NT2/D1 (cell line): Measurements from ENCODE around the gene SIX4.

Experiments
- DNase-seq: peaks from one replicate; pipeline ENCODE4 v3.0.0-alpha.2; 2011; ENCODE audit warnings: low read depth, low spot score
- H3K27me3 ChIP-seq: 2 replicates; pipeline ENCODE4 v1.6.0; 2011; ENCODE audit warnings: mild to moderate bottlenecking; ENCODE audit not compliant: insufficient read length, insufficient read depth
- H3K36me3 ChIP-seq: 2 replicates; pipeline ENCODE4 v1.6.1; 2011; ENCODE audit warnings: mild to moderate bottlenecking, low read length, mixed read lengths; ENCODE audit not compliant: insufficient read depth, insufficient read length
- H3K4me1 ChIP-seq: 2 replicates; pipeline ENCODE4 v1.5.1; 2011; ENCODE audit not compliant: insufficient read depth, insufficient read length
- H3K4me3 ChIP-seq: 2 replicates; pipeline ENCODE4 v1.5.1; 2011; ENCODE audit warnings: low read depth; ENCODE audit not compliant: insufficient read length
- H3K9ac ChIP-seq: 2 replicates; pipeline ENCODE4 v1.6.0; 2011; ENCODE audit warnings: low read depth; ENCODE audit not compliant: insufficient read length
- H3K9me3 ChIP-seq: 2 replicates; pipeline ENCODE4 v1.5.1; 2011; ENCODE audit warnings: mild to moderate bottlenecking, low read length; ENCODE audit not compliant: insufficient read depth
- SUZ12 ChIP-seq: IDR thresholded peaks from 2 replicates; pipeline ENCODE4 v1.6.1; 2011; ENCODE audit not compliant: insufficient read length, insufficient read depth; ENCODE audit errors: extremely low read depth
- YY1 ChIP-seq: IDR thresholded peaks from 2 replicates; pipeline ENCODE4 v1.6.1; 2011; ENCODE audit not compliant: insufficient read length, insufficient read depth
- ZNF274 ChIP-seq: IDR thresholded peaks from 2 replicates; pipeline ENCODE4 v1.6.1; 2011; ENCODE audit warnings: mild to moderate bottlenecking, low read depth, low read length

SIX4 gene

GRCh38 chr14:60700598-60700997 lies 23.6 kb downstream of the SIX4 start:
- Histone ChIP-seq H3K9ac (no peak overlapping the region), H3K4me1 (no peaks in the 10 kb centered on the region), H3K27me3 (no peaks in the 10 kb centered on the region), H3K9me3 (peaks cover 13% of the 10 kb centered on the region; the same call in 1 of the 2 replicates), H3K36me3 (no peaks in the 10 kb centered on the region), H3K4me3 (no peak overlapping the region)
- DNase-seq = no peak
- no peak for TF ChIP-seq YY1
- TF ChIP-seq SUZ12 = no peak
- no peak for TF ChIP-seq ZNF274

- DNase-seq = no peak
- no peaks in the 10 kb centered on the region for H3K4me1 ChIP-seq
- H3K9ac ChIP-seq = no peak overlapping the region
- TF ChIP-seq YY1 = no peak
- no peak for TF ChIP-seq ZNF274
- no peak for TF ChIP-seq SUZ12
- H3K27me3 ChIP-seq = no peaks in the 10 kb centered on the region
- H3K4me3 ChIP-seq = no peak overlapping the region
- peaks cover 7% of the 10 kb centered on the region; the same call in 1 of the 2 replicates for H3K9me3 ChIP-seq
- no peaks in the 10 kb centered on the region for H3K36me3 ChIP-seq
Observed at GRCh38 chr14:60695327-60695726, 28.8 kb downstream of the SIX4 start.

GRCh38 chr14:60691383-60692113 lies 32.6 kb downstream of the SIX4 start:
- H3K4me1 ChIP-seq = no peaks in the 10 kb centered on the region
- TF ChIP-seq ZNF274 (no peak), YY1 (no peak), SUZ12 (no peak)
- no peak overlapping the region for H3K4me3 ChIP-seq
- H3K9ac ChIP-seq = no peak overlapping the region
- no peaks in the 10 kb centered on the region for H3K36me3 ChIP-seq
- no peaks in the 10 kb centered on the region for H3K9me3 ChIP-seq
- no peak for DNase-seq
- H3K27me3 ChIP-seq = no peaks in the 10 kb centered on the region

- Histone ChIP-seq H3K9ac (no peak overlapping the region), H3K27me3 (no peaks in the 10 kb centered on the region), H3K4me3 (no peak overlapping the region), H3K4me1 (no peaks in the 10 kb centered on the region), H3K36me3 (no peaks in the 10 kb centered on the region), H3K9me3 (no peaks in the 10 kb centered on the region)
- TF ChIP-seq SUZ12 (no peak), YY1 (no peak), ZNF274 (no peak)
- DNase-seq = no peak
Observed at GRCh38 chr14:60686865-60687264, 37.3 kb downstream of the SIX4 start.

GRCh38 chr14:60684203-60684602 lies 39.9 kb downstream of the SIX4 start:
- Histone ChIP-seq H3K27me3 (no peaks in the 10 kb centered on the region), H3K4me3 (no peak overlapping the region), H3K9me3 (no peaks in the 10 kb centered on the region), H3K36me3 (no peaks in the 10 kb centered on the region), H3K4me1 (no peaks in the 10 kb centered on the region), H3K9ac (no peak overlapping the region)
- DNase-seq = no peak
- no peak for TF ChIP-seq SUZ12
- TF ChIP-seq YY1 = no peak
- TF ChIP-seq ZNF274 = no peak

- Histone ChIP-seq H3K4me3 (no peak overlapping the region), H3K9me3 (no peaks in the 10 kb centered on the region), H3K36me3 (no peaks in the 10 kb centered on the region), H3K9ac (no peak overlapping the region), H3K27me3 (no peaks in the 10 kb centered on the region), H3K4me1 (no peaks in the 10 kb centered on the region)
- no peak for TF ChIP-seq SUZ12
- TF ChIP-seq YY1 = no peak
- TF ChIP-seq ZNF274 = no peak
- DNase-seq = no peak
Observed at GRCh38 chr14:60681271-60681670, 42.9 kb downstream of the SIX4 start.

GRCh38 chr14:60680511-60680910 lies 43.6 kb downstream of the SIX4 start:
- Histone ChIP-seq H3K4me1 (no peaks in the 10 kb centered on the region), H3K36me3 (no peaks in the 10 kb centered on the region), H3K4me3 (no peak overlapping the region), H3K9me3 (no peaks in the 10 kb centered on the region), H3K9ac (no peak overlapping the region), H3K27me3 (no peaks in the 10 kb centered on the region)
- no peak for DNase-seq
- TF ChIP-seq SUZ12 = no peak
- TF ChIP-seq ZNF274 = no peak
- no peak for TF ChIP-seq YY1
